ENCODE results near the gene ADORA1. TPM values are rescaled to one million over a fixed set of nuclear protein-coding genes. Genes with fewer than 3 reads are reported as not detected.

The ADORA1 gene
- total RNA-seq, 2 experiments from 2014 or later, result not detected

DNA sequence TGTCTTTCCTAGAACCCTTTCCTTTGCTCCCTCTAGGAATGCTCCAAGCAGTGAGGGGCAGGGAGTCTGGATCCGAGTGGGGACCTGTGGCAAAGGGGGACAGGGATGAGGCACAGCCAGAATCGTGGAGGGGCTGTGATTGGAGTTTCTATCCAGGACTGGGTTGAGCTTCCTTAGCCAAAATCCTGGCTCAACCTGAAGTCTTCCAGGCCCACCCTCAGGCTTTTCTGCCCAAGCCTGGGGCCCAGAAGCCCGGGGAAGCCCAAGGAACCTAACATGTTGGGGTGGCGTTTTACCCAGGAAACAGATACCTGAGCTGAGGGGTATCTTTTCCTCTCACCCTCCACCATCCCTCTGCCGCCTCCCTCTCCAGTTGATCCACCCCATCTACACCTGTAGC, 47.1 kb upstream of the ADORA1 start:
- Histone ChIP-seq H3K27me3 (ENCODE audit: control insufficient read depth in 1 of 2, insufficient read depth in 2 of 2, low read length in 2 of 2) (peaks cover 27 to 28% of the 10 kb centered on the region in 2 experiments), H3K4me1 (ENCODE audit: insufficient read depth, low read length) (peaks cover 9% of the 10 kb centered on the region), H3K9me3 (ENCODE audit: control insufficient read depth in 1 of 2, insufficient read depth in 1 of 2, low read length in 2 of 2) (no peaks in the 10 kb centered on the region), H3K36me3 (ENCODE audit: insufficient read depth, low read length) (no peaks in the 10 kb centered on the region), H3K27ac (ENCODE audit: low read depth in 1 of 2, low read length in 2 of 2) (no peak overlapping the region), H3K4me3 (ENCODE audit: low read length) (no peak overlapping the region)
- no peak for ATAC-seq (ENCODE audit: poor library complexity)
- ChIA-PET CTCF (interaction anchor here (0.6 kb wide), 1 partner anchor 15 kb away, joined by 5 read pairs; no protein-coding TSS in a partner anchor), POLR2A (no interaction called here)
- no peaks in the 10 kb centered on the region for H3K9me3 Mint-ChIP-seq
- no peaks in the 10 kb centered on the region for H3K4me1 Mint-ChIP-seq (ENCODE audit: low read depth)
- peaks cover 43% of the 10 kb centered on the region for H3K27me3 Mint-ChIP-seq
- no peak overlapping the region for H3K4me3 Mint-ChIP-seq
- TF ChIP-seq, protein P1, sequence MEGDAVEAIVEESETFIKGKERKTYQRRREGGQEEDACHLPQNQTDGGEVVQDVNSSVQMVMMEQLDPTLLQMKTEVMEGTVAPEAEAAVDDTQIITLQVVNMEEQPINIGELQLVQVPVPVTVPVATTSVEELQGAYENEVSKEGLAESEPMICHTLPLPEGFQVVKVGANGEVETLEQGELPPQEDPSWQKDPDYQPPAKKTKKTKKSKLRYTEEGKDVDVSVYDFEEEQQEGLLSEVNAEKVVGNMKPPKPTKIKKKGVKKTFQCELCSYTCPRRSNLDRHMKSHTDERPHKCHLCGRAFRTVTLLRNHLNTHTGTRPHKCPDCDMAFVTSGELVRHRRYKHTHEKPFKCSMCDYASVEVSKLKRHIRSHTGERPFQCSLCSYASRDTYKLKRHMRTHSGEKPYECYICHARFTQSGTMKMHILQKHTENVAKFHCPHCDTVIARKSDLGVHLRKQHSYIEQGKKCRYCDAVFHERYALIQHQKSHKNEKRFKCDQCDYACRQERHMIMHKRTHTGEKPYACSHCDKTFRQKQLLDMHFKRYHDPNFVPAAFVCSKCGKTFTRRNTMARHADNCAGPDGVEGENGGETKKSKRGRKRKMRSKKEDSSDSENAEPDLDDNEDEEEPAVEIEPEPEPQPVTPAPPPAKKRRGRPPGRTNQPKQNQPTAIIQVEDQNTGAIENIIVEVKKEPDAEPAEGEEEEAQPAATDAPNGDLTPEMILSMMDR (IDR thresholded peaks at IDR 0.05), result no peak
- no peak overlapping the region for H3K27ac Mint-ChIP-seq
- no peak for DNase-seq
- H3K36me3 Mint-ChIP-seq (ENCODE audit: low read depth), result no peaks in the 10 kb centered on the region
- intact Hi-C loops (cut with DNase I, micrococcal nuclease), result no loop called here

DNA sequence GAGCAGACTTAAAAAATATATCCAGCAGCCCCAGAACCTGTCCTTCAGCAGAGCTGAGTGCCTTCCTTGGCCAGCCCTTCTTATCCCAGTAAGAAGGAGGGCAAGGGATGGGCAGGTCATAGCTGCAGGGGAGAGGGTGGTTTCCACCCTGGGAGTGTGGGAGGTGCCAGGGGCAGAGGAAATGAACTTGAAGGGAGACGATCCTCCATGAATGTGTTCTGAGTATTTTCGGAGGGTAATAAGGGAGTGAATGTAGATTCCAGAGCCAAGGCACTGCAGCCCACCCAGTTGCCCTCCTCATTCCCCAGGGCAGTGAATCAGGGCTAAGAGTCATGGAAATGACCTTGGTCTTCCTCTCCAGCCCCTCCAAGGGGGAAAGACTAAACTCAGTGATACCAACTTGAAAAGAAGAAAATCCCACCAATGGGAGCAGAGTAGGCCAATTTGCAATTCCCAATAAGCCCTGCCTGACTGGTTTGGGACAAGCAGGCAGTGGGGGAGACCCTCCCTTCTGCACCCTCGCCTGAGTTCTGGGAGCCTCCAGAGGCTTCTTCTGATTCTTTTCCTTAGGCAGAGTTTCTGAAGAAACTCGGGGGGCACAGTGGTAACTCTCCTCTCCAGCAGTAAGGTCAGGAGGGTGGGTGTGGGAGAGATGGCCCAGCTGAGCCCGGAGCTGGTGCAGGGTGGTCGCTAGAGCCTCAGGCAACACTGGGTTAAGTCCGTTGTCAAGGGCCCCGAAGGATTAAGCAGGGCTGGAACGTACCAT, 45.9 kb upstream of the ADORA1 start:
- TF ChIP-seq, protein P1 (IDR thresholded peaks at IDR 0.05), result no peak

DNA sequence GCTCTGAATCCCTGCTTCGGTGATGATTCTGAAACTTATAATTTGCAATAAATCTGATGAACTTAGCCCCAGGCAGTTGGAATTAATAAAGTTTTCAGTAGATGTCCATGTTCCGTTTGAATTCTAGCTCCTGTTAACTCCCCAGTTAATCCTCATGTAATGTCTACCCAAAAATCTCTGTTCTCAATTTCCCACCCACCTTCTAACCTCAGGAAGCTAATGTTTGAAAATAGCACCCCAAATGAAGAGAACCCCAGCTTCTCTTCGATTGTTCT, 45.4 kb upstream of the ADORA1 start:
- no peak for ATAC-seq (ENCODE audit: poor library complexity)
- CTCF ChIA-PET, result no interaction called here
- intact Hi-C loops (cut with DNase I, micrococcal nuclease), result no loop called here

More for the DNA sequence above, 45.9 kb upstream of the ADORA1 start:
- H3K4me3 ChIP-seq (ENCODE audit: low read length), result no peak overlapping the region
- no peak overlapping the region for H3K27ac Mint-ChIP-seq
- no peaks in the 10 kb centered on the region for H3K4me1 Mint-ChIP-seq (ENCODE audit: low read depth)
- H3K27me3 Mint-ChIP-seq, result peaks cover 37% of the 10 kb centered on the region
- intact Hi-C loops (cut with DNase I, micrococcal nuclease), result no loop called here
- no peaks in the 10 kb centered on the region for H3K4me1 ChIP-seq (ENCODE audit: insufficient read depth, low read length)
- no peaks in the 10 kb centered on the region for H3K36me3 ChIP-seq (ENCODE audit: insufficient read depth, low read length)
- no peaks in the 10 kb centered on the region for H3K36me3 Mint-ChIP-seq (ENCODE audit: low read depth)
- H3K4me3 Mint-ChIP-seq, result no peak overlapping the region
- no peak overlapping the region for H3K27ac ChIP-seq (ENCODE audit: low read depth in 1 of 2, low read length in 2 of 2)
- H3K9me3 ChIP-seq (ENCODE audit: control insufficient read depth in 1 of 2, insufficient read depth in 1 of 2, low read length in 2 of 2), result no peaks in the 10 kb centered on the region
- POLR2A ChIA-PET, result no interaction called here
- no peak for ATAC-seq (ENCODE audit: poor library complexity)
- H3K9me3 Mint-ChIP-seq, result no peaks in the 10 kb centered on the region
- no peak for DNase-seq
- CTCF ChIA-PET, result no interaction called here
- peaks cover 15 to 22% of the 10 kb centered on the region in 2 experiments for H3K27me3 ChIP-seq (ENCODE audit: control insufficient read depth in 1 of 2, insufficient read depth in 2 of 2, low read length in 2 of 2)

More for the DNA sequence above, 45.4 kb upstream of the ADORA1 start:
- POLR2A ChIA-PET, result no interaction called here
- H3K36me3 ChIP-seq (ENCODE audit: insufficient read depth, low read length), result no peaks in the 10 kb centered on the region
- Mint-ChIP-seq H3K27me3 (peaks cover 36% of the 10 kb centered on the region), H3K4me3 (no peak overlapping the region), H3K9me3 (no peaks in the 10 kb centered on the region), H3K27ac (no peak overlapping the region), H3K4me1 (ENCODE audit: low read depth) (no peaks in the 10 kb centered on the region), H3K36me3 (ENCODE audit: low read depth) (no peaks in the 10 kb centered on the region)
- peaks cover 10 to 17% of the 10 kb centered on the region in 2 experiments for H3K27me3 ChIP-seq (ENCODE audit: control insufficient read depth in 1 of 2, insufficient read depth in 2 of 2, low read length in 2 of 2)
- H3K9me3 ChIP-seq (ENCODE audit: control insufficient read depth in 1 of 2, insufficient read depth in 1 of 2, low read length in 2 of 2), result no peaks in the 10 kb centered on the region
- TF ChIP-seq, protein P1 (IDR thresholded peaks at IDR 0.05), result no peak
- no peak overlapping the region for H3K4me3 ChIP-seq (ENCODE audit: low read length)
- no peak overlapping the region for H3K27ac ChIP-seq (ENCODE audit: low read depth in 1 of 2, low read length in 2 of 2)
- DNase-seq, result no peak
- no peaks in the 10 kb centered on the region for H3K4me1 ChIP-seq (ENCODE audit: insufficient read depth, low read length)
